Stimulated activated naive CD8-positive, alpha-beta T cell treated with anti-CD3 and anti-CD28 coated beads, Interleukin-15, Interleukin-2, amounts not matched to agents 100 U/mL and 50 U/mL, for 24 hours (primary cell): ENCODE measurements around the gene NAA15.
"Not testable (repeated sequence)": the region's sequence is repeated elsewhere in the genome, so short reads cannot be mapped to it uniquely, and the experiment has no call there.

Experiments used
- ATAC-seq: fragments of 150-1000 bp; cut with Tn5 transposase; one replicate; pipeline ENCODE4 v1.10.0; 2021
- DNase-seq: peaks from one replicate; pipeline ENCODE4 v3.0.0; 2021

The NAA15 gene

DNA sequence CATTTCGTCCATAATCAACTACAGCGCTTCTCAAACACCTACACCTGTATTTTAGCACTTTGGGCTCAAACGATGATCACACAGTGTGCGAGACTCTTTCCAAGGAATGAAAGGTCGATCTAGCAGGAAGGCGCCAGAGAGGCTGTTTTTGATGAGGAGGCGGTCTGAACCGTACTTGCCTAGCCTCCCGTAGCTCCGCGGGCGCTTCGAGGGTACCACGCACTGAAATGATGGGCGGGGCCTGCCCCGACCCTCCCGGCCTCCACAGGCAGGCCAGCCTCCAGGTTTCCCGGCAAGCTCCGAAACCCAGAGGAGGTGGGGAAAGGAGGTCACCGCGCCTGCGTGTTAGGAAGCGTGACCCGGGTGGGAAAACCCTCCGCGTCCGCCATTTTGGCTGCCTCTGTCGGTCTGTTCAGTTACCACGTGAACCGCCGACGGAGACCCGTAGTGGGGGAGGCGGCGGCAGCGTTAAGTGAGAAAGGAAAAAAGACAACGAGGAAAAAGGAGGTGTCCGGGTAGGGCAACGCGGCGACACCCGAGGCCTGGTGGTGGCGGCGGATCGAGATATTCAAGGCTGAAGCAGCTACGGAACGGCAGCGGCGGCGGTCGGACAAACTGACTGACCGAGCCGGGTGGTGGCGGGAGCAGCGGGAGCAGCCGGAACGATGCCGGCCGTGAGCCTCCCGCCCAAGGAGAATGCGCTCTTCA is at the start of gene NAA15:
Gene NAA15, plus strand, starts transcription at position 393 of the 708 bp plus-strand sequence. Its CDS starts 273 bp downstream, at position 666.
- ATAC-seq (peak; percentile 95), DNase-seq (peak; percentile 97)

GRCh38 chr4:139253046-139253445 is 48.3 kb upstream of the NAA15 start:
- ATAC-seq (no peak), DNase-seq (no peak)

GRCh38 chr4:139253713-139254112 is 47.6 kb upstream of the NAA15 start:
- DNase-seq (no peak), ATAC-seq (no peak)

DNA sequence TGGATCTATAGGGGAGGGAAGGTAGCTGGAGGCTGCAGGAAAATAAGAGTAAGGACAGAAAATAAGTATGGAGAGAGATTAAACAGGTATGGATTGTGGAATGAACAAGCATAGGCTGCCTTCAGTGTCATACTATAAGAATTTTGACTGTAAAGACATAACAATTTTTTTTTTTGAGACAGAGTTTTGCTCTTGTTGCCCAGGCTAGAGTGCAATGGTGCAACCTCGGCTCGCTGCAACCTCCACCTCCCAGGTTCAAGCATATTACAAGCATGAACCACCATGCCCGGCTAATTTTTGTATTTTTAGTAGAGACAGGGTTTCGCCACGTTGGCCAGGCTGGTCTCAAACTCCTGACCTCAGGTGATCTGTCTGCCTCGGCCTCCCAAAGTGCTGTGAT is 45.7 kb upstream of the NAA15 start:
- not testable (repeated sequence) for ATAC-seq, DNase-seq

- ATAC-seq (no peak), DNase-seq (no peak)
Observed at GRCh38 chr4:139256349-139256748, 45.0 kb upstream of the NAA15 start.

DNA sequence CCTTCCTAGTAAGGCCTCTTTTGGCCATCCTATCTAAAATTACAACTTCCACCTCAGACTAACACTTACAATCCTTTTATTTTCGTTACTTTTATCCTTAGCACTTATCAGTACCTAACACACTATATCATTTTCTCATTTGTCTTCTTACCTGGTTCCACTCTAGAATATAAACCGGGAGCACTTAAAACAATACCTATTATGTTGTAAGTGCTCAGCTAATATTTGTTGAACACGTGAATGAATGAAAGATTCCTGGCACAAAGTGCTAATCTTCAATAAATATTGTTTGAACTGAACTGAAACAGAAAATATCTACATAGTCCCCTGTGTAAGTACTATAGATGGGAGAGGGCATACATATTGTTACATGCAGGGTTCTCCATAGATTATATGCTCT is 35.7 kb upstream of the NAA15 start:
- no peak for ATAC-seq
- DNase-seq: no peak

DNA sequence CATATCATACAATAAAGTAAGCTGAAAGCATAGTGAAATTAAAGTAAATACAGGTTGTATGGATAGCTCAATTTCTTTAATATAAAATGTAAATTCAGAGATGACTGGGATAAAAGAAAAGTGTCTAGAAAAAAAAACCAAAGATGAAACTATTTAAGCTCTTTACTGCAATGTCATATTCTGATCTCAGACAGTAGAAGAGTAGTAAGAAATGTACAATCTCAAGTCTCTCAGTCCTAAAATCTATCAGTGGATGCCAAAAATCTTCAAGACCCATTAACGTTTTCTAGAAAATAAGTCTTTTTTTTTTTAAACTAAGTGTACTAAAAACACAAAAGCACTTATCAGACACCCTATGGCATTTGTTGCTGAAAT is 35.1 kb upstream of the NAA15 start:
- no peak for ATAC-seq
- no peak for DNase-seq

DNA sequence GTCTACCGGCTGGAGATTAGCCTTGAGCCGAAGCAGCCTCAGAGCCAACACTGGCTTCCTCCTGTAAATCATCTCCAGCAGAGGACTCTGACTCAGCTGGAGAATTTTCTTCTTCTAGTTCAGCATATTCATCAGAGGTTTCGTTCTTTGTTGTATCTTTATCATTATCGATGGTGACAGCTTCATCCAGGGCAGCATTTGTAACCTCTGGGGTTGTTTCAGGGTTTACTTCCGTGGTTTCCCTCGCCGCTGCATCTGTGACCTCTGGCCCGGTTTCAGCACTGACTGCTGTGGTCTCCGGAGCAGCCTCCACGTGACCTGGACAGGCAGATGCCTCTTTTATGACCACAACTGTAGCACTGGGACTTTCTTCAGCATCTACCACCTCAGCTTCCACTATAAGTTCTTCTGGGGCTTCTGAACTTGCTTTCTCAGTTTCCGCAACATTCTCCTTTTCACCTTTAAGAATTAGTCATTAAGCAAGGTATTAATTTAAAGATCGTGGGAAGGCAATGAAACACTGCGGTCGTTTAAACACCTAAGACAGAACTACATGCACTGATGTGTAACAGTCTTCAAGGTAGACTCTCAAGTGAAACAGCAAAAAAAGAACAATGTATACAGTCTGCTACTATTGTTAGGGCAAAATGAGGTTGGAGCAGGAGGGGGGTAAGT is 34.6 kb upstream of the NAA15 start:
- ATAC-seq (peak; percentile 98), DNase-seq (peak; percentile 82)

- no peak for DNase-seq
- ATAC-seq: no peak
Observed at GRCh38 chr4:139267301-139267700, 34.0 kb upstream of the NAA15 start.

DNA sequence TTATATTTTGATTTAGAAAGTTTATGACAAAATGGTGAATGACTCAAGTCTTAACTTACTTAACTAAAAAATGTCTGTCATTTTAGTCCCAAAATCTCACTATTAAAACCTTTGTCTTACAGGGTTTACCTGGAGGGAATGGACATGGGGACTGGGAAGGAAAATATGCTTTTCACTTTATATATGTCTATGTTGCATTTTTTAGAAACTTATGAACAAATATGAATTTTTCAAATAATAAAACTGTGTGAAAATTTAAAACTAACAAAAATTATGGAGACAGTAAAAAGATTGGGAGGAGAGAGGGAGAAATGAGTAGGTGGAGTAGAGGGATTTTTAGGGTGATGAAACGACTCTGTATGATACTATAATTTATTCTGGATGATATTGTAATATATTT is 27.5 kb upstream of the NAA15 start:
- DNase-seq: no peak

GRCh38 chr4:139274790-139275189 is 26.5 kb upstream of the NAA15 start:
- no peak for ATAC-seq
- no peak for DNase-seq

More for the DNA sequence above, 27.5 kb upstream of the NAA15 start:
- ATAC-seq: no peak

- ATAC-seq (no peak), DNase-seq (no peak)
Observed at GRCh38 chr4:139275281-139275735, 26.0 kb upstream of the NAA15 start.

DNA sequence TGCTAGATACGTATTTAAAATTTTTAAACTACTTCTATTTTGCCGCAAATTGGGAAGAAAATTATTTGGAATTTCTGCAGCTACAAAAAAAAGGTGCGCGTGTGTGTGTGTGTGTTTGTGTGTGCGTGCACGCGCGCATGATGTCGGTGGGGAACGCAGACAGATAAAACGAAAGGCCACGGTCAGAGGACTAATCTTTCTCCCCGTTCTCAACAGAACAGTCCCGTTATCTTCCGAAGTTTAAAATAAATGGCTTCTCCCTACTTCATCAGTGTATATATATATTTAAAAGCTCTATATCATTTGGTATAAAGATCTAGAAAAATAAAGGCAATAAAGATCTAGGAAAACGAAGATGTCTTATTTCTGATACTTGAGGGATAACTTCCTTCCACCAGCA is 22.8 kb upstream of the NAA15 start:
- ATAC-seq (no peak), DNase-seq (no peak)

- DNase-seq (no peak), ATAC-seq (no peak)
Observed at GRCh38 chr4:139278912-139279759, 22.2 kb upstream of the NAA15 start.

DNA sequence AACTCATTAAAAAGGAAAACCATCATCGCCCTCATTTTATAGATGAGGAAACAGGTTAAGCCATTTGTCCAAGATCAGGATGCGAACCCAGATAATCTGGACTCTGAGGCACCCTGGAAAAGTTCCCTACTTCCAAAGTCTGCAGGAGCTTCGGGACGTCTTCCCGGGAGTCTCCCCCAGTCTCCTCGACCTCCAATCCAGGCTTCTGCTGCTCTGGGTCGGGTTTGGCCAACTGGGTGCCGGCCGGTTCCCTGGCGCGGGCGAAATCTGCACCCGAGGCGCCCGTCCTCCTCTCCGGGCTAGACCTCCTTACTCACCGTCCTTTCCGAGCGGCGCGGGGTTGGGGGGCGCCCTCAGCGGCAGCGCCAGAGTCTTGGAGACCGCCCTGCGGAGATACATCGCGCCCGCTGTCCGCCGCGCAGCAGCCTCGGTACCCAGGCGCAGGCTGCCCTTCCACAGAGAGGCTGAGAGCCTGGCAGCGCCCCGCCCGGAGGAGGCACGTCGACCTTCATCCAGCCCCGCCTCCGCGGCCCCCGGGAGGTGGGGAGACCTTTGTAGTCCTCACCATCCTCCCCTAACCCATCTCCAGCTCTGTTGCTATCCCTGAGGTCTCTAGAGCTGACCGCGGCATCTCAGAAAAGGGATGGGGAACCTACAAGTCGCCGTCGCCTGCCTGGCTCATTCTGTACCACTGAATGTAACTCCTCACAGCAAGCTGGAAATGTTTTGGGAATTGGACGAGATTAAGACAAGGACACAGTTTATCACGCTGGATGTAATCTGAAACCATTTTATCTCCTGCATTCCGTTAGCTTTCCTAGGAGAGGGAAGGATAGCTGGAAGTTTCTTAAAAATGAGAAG is 21.3 kb upstream of the NAA15 start, which contains the start of gene MGARP:
Gene MGARP, minus strand, starts transcription at position 466 of the 861 bp plus-strand sequence. Its CDS starts 67 bp downstream, at position 399.
- peak; percentile 87 for ATAC-seq
- DNase-seq: peak; percentile 43

- no peak for ATAC-seq
- DNase-seq: no peak
Observed at GRCh38 chr4:139282065-139282720, 19.1 kb upstream of the NAA15 start.

DNA sequence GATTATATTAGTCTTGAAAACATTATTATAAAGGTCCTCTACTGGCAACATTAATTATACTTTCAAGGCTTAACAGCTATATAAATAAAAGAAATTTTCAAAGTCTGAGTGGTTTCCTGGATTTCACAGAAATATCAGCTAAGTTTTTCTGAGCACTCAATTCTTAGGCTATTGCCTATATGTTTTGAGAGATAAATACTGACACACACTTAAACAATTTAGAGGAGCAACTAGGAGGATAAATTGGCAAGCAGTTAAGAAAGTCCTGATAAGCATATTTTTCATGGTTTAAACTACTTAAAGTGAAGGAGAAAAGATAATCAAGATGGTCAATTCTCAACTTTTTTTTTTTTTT is 18.6 kb upstream of the NAA15 start:
- ATAC-seq: no peak
- DNase-seq: no peak

- ATAC-seq: no peak
Observed at GRCh38 chr4:139286186-139286698, 15.1 kb upstream of the NAA15 start.

GRCh38 chr4:139295206-139295941 is 5.9 kb upstream of the NAA15 start:
- peak; percentile 99 for DNase-seq

More at GRCh38 chr4:139286186-139286698, 15.1 kb upstream of the NAA15 start:
- no peak for DNase-seq

DNA sequence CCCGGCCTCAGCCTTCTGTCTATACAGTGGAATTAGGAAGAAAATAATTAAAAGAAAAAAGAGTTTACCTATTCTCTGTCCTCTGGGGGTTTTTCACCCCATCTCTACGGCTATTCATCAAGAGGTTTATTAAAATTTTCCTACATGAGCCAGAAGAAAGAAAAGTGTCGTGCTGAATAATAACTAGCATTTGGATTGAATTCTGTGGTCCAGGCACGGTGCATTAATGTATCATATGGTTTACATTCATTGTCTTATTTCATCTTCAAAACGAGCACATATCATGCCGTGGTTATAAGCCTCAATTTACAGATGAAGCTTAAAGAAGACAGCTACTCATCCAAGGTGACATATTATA is 5.4 kb upstream of the NAA15 start:
- DNase-seq: no peak
- ATAC-seq: peak; percentile 1

More at GRCh38 chr4:139295206-139295941, 5.9 kb upstream of the NAA15 start:
- peak; percentile 97 for ATAC-seq
